NCI-H1417 (cell line): ENCODE data around the gene CCND1.
A peak's percentile ranks its signal among the peaks of the same experiment; 100 is the strongest.
"Not testable (repeated sequence)": the region's sequence is repeated elsewhere in the genome, so short reads cannot be mapped to it uniquely, and the experiment has no call there.

Experiments used
- DNase-seq, 3 experiments: peaks; one replicate each; lab custom pipeline; 2025; lab: John Stamatoyannopoulos, UW

CCND1 gene

DNA sequence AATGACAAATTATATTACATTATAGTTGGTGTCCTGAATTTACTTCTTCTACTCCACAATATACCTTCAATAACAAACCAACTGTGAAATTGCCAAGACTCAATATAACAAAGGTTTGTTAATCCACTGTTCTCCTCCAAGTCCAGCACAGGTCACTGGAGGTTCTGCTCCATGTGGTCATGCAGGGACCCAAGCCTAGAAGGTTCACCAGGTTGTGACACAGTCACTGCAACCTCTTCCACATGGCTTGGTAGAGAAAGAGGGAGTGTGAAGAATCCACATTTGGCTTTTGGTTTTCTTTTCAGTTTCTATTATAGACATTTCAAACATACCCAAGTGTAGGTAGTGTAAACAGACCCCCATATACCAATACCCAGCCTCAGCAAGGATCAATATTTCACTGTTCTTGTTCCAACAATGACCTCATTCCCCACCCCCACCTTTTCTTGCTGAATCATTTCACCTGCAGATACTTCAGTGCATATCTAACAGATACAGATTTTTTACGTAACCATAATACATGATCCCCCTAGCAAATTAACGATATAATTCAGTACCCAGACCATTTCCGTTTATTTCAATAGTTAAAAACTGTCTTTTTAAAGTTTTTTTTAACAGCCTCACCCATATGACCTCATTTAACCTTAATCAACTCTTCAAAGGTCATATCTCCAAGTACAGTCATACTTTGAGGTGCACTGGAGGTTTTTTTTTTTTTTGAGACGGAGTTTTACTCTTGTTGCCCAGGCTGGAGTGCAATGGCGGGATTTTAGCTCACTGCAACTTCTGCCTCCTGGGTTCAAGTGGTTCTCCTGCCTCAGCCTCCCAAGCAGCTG is 48.7 kb downstream of the CCND1 start:
- no peak for DNase-seq

- no peak for DNase-seq
These were observed 50.5 kb downstream of the CCND1 start for GRCh38 chr11:69691463-69691862.

GRCh38 chr11:69692422-69692821 is 51.5 kb downstream of the CCND1 start:
- DNase-seq: no peak

GRCh38 chr11:69694781-69695180 is 53.8 kb downstream of the CCND1 start:
- DNase-seq: peak in 1 of 3 experiments; percentile 32

DNA sequence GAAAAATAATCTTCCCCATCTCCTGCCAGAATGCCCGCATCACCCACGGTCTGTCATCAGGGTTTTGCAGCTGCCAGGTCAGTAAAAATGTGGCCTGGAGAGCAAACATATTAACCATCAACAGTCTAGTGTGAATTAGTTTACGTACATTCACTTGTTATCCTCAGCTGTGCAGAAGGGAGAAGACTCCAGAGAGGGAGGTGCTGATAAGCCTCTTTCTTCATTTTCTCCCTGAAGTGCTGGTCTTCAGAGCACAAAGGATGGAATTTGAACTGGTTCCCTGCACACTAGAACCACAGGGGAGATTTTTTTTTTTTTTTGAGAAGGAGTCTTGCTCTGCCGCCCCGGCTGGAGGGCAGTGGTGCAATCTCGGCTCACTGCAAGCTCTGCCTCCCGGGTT is 54.6 kb downstream of the CCND1 start:
- no peak for DNase-seq

- not testable (repeated sequence) for DNase-seq
These were observed 55.0 kb downstream of the CCND1 start for GRCh38 chr11:69695995-69696394.

GRCh38 chr11:69696749-69697468 is 56.0 kb downstream of the CCND1 start:
- peak in 1 of 3 experiments; percentile 53 for DNase-seq

- DNase-seq: no peak
These were observed 56.5 kb downstream of the CCND1 start for GRCh38 chr11:69697469-69697843.

- no peak for DNase-seq
These were observed 56.9 kb downstream of the CCND1 start for GRCh38 chr11:69697861-69698260.

DNA sequence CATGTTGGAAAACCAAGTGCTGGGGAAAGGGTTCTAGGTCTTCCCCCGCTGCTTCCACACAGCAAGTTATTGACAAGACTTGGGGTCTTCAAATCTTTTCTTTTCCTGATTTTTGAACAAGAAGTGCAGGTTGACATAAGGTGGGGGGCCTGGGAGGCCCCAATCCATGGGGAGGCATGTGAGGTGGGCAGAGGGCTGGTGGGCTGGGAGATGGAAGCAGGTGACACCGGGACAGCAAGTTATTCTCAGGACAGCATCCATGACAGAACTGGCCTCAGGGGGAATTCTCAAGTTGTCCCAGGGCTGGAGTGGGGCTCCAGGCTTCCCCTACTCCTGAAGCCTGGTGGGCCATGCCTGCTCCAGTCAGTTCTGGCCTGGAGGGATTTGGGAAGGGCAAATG is 57.4 kb downstream of the CCND1 start:
- DNase-seq: no peak

GRCh38 chr11:69699213-69699612 is 58.3 kb downstream of the CCND1 start:
- no peak for DNase-seq

DNA sequence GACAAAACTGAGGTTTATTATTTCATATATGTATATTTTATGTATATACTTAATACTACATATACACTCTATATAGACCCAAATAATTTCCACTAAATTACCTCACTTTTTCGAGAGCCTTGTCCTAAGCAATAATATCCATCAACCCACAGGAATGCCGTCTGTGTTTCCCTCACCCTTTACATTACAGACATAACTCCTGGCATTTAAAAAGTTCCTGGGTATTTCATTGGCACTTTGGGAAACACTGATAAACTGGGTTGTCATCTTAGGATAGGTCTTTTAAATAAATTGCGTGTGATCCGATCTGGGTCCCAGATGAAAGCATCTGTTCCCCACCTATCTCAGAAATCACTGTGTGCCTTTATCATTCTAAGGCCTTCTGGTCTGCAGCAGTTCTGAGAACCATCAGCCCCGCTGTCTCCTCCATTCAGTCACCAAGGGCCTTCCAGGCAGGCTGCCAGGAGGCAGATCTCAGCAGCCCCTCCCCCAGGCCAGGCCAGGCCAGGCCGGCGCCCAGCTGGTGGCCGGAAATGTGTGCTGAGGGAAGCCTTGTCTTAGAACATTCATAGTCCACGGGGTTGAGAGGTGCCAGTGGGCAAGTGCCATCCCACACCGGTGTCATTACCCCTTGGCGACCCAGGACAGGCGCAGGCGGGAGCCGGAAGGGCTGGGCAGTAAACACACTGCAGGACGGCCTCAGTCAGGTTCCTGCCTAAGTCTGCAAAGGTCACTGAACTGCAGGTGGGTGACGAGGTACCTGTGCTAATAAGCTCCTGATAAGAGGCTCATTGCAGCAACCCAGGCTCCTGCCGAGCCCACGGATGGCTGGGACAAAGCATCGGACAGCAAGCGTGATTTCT is 59.6 kb downstream of the CCND1 start:
- DNase-seq: peak in 2 of 3 experiments; percentile 77 to 85

GRCh38 chr11:69702239-69702691 is 61.3 kb downstream of the CCND1 start:
- DNase-seq: no peak

DNA sequence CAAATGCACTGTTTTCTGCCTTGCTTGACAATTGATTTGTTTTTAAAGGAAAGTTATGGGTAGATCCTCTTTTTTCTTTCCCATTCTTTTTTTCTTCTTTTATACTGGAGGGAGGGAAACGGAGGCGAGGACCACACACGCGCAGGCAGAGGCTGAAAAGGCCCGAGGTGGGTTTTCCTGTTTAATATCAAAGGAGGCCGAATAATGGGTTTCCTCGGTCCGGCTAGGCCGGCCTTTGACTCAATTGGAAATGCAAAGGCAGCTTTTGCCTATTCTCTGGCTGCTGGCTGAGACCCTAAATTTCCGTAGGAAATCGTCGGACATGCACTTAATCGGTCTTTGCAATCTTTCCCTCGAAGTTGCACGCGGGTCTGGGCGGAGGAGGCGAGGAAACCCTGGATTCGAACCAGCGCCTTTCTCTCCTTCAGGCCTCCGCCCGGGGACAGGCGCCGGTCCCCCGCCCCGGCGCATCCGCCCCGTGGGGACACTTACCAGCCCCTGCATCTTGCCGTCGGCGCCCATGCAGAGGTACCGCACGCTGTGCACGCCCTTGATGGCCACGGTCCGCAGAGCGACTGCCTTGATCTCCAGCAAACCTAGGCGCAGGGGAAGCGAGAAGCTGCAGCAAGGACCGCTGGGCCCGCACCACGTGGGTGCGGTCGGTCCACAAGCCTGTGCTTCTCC is 62.0 kb downstream of the CCND1 start:
- no peak for DNase-seq

DNA sequence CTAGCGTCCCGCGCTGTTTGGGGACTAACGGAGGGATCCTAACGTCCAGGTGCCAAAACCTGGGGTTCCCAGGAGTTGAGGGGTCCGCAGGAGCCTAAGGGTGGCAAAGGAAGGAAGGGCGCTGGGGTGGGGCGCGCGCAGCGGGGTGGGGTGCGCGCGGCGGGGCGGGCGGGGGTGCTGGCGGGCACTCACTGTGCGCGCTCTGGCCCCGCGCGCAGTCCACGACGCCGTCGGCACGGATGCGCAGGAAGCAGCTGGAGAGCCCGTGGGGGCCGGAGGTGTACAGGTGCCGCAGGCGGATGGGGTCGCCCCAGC is 62.5 kb downstream of the CCND1 start:
- DNase-seq: no peak
